ENCODE results near the gene CAMKMT. TPM values are rescaled to one million over a fixed set of nuclear protein-coding genes. Genes with fewer than 3 reads are reported as not detected.

The CAMKMT gene
- total RNA-seq, 1 experiment from 2014 or later, result 2.7 TPM

DNA sequence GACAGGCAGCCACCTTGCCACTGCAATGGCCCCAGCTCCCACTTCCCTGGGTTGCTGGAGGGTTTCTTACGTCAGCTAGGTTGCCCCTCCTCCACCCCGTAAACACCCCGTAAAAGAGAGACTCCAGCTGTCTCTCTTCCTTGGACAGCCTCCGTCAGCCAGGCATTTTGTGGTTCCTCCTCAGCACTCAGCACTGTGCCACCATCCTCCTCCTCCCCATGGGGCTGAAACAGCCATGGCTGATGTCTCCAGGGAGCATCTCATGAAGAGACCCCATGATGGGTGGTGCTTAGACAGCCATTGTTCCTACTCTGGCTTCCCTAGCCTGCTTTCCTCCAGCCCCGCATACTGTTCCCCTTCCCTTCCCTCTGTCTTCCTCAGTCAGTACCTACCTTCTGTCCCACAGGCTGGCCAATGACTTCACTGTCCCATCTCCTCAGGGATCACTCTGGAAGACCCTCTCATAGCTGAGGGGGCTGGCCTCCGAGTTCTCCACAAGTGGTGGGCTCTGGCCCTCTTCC, 436.5 kb downstream of the CAMKMT start:
- no peaks in the 10 kb centered on the region for H4K20me1 ChIP-seq (ENCODE audit: low read length)
- DNase-seq (no peak), ATAC-seq (no peak)
- no TSS peak for BruUV-seq (replicated peaks)
- CTCF ChIA-PET, result no interaction called here
- no peak overlapping the region for H3K4me3 ChIP-seq (ENCODE audit: low read length)
- TF ChIP-seq CTCF (conservative IDR thresholded peaks at IDR 0.05; ENCODE audit: low read depth, low read length) (no peak), EZH2phosphoT487 (IDR thresholded peaks at IDR 0.05; ENCODE audit: borderline replicate concordance, low read length) (no peak), EZH2 (IDR thresholded peaks at IDR 0.05; ENCODE audit: low read length, unreplicated experiment) (no peak)
- H3F3A ChIP-seq (ENCODE audit: low read length, unreplicated experiment), result no peaks in the 10 kb centered on the region
- no peaks in the 10 kb centered on the region for H3K9me3 ChIP-seq (ENCODE audit: low read length)
- peaks cover 44% of the 10 kb centered on the region for H3K27me3 ChIP-seq (ENCODE audit: low read length)
- no peaks in the 10 kb centered on the region for H3K4me1 ChIP-seq (ENCODE audit: insufficient read depth, low read length)
- H3K36me3 ChIP-seq (ENCODE audit: low read depth, low read length), result no peaks in the 10 kb centered on the region
- no peak overlapping the region for H2AFZ ChIP-seq (ENCODE audit: low read length)
- no peak overlapping the region for H3K4me2 ChIP-seq (ENCODE audit: low read length)
- POLR2A ChIA-PET (ENCODE audit: unreplicated experiment), result no interaction called here
- intact Hi-C loops (cut with micrococcal nuclease), result loop anchor here (5.0 kb wide), 1 partner anchor 321 kb away; no protein-coding TSS in a partner anchor
- no peak overlapping the region for H3K27ac ChIP-seq (ENCODE audit: low read length)
- H3K9me2 ChIP-seq (replicated peaks; ENCODE audit: low read length), result no peaks in the 10 kb centered on the region
- no peaks in the 10 kb centered on the region for H3K79me2 ChIP-seq (ENCODE audit: low read length)
- no peak overlapping the region for H3K9ac ChIP-seq (ENCODE audit: low read length)

DNA sequence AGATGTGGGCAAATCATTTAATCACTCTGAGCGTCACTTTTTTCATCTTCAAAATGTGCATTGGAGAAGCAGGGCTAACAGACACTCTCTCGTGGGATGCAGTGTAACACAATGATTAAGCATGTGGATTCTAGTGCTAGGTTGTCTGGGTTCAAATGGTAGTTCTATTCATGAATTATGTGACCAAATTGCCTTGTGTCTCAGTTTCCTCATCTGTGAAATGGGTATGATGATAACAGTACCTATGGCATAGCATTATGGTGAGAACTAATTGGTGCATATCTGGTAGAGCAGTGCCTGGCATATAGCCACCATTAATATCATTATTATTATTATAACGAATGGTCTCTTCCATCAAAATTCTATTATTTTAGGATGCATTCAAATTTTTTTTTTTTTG, 437.4 kb downstream of the CAMKMT start:
- Histone ChIP-seq H3K36me3 (ENCODE audit: low read depth, low read length) (no peaks in the 10 kb centered on the region), H3K9ac (ENCODE audit: low read length) (no peak overlapping the region), H3K27me3 (ENCODE audit: low read length) (peaks cover 53% of the 10 kb centered on the region), H3K4me2 (ENCODE audit: low read length) (no peak overlapping the region), H2AFZ (ENCODE audit: low read length) (no peak overlapping the region), H3F3A (ENCODE audit: low read length, unreplicated experiment) (no peaks in the 10 kb centered on the region), H3K9me3 (ENCODE audit: low read length) (no peaks in the 10 kb centered on the region), H4K20me1 (ENCODE audit: low read length) (no peaks in the 10 kb centered on the region), H3K27ac (ENCODE audit: low read length) (no peak overlapping the region), H3K9me2 (replicated peaks; ENCODE audit: low read length) (no peaks in the 10 kb centered on the region), H3K4me3 (ENCODE audit: low read length) (no peak overlapping the region), H3K79me2 (ENCODE audit: low read length) (no peaks in the 10 kb centered on the region), H3K4me1 (ENCODE audit: insufficient read depth, low read length) (no peaks in the 10 kb centered on the region)
- DNase-seq, result no peak
- no TSS peak for BruUV-seq (replicated peaks)
- intact Hi-C loops (cut with micrococcal nuclease), result loop anchor here (5.0 kb wide), 1 partner anchor 322 kb away; no protein-coding TSS in a partner anchor
- TF ChIP-seq EZH2 (IDR thresholded peaks at IDR 0.05; ENCODE audit: low read length, unreplicated experiment), result no peak
- no peak for TF ChIP-seq CTCF (conservative IDR thresholded peaks at IDR 0.05; ENCODE audit: low read depth, low read length)
- TF ChIP-seq EZH2phosphoT487 (IDR thresholded peaks at IDR 0.05; ENCODE audit: borderline replicate concordance, low read length), result no peak
- ATAC-seq, result no peak
- ChIA-PET CTCF (no interaction called here), POLR2A (ENCODE audit: unreplicated experiment) (no interaction called here)

GRCh38 chr2:44799754-44800153, 438.0 kb downstream of the CAMKMT start:
- no peaks in the 10 kb centered on the region for H3K4me1 ChIP-seq (ENCODE audit: insufficient read depth, low read length)
- no peak overlapping the region for H2AFZ ChIP-seq (ENCODE audit: low read length)
- TF ChIP-seq EZH2 (IDR thresholded peaks at IDR 0.05; ENCODE audit: low read length, unreplicated experiment) (no peak), EZH2phosphoT487 (IDR thresholded peaks at IDR 0.05; ENCODE audit: borderline replicate concordance, low read length) (no peak), CTCF (conservative IDR thresholded peaks at IDR 0.05; ENCODE audit: low read depth, low read length) (no peak)
- H3K27me3 ChIP-seq (ENCODE audit: low read length), result peaks cover 59% of the 10 kb centered on the region
- DNase-seq, result no peak
- H3K4me3 ChIP-seq (ENCODE audit: low read length), result no peak overlapping the region
- no peaks in the 10 kb centered on the region for H3K36me3 ChIP-seq (ENCODE audit: low read depth, low read length)
- ChIA-PET POLR2A (ENCODE audit: unreplicated experiment) (no interaction called here), CTCF (no interaction called here)
- H3K4me2 ChIP-seq (ENCODE audit: low read length), result no peak overlapping the region
- no peaks in the 10 kb centered on the region for H3K9me2 ChIP-seq (replicated peaks; ENCODE audit: low read length)
- no peaks in the 10 kb centered on the region for H3K9me3 ChIP-seq (ENCODE audit: low read length)
- intact Hi-C loops (cut with micrococcal nuclease), result loop anchor here (5.0 kb wide), 1 partner anchor 322 kb away; no protein-coding TSS in a partner anchor
- H3K27ac ChIP-seq (ENCODE audit: low read length), result no peak overlapping the region
- H3K79me2 ChIP-seq (ENCODE audit: low read length), result no peaks in the 10 kb centered on the region
- no peak overlapping the region for H3K9ac ChIP-seq (ENCODE audit: low read length)
- no peaks in the 10 kb centered on the region for H4K20me1 ChIP-seq (ENCODE audit: low read length)
- H3F3A ChIP-seq (ENCODE audit: low read length, unreplicated experiment), result no peaks in the 10 kb centered on the region
- BruUV-seq (replicated peaks), result no TSS peak
- no peak for ATAC-seq

All from PC-3 (cell line).